Thyroid gland (tissue), 4 donors: ENCODE measurements around the gene BCAS1. TPM values are rescaled to one million over a fixed set of nuclear protein-coding genes. Genes with fewer than 3 reads are reported as not detected.
A peak's percentile ranks its signal among the peaks of the same experiment; 100 is the strongest.

Experiments used
- DNase-seq, 2 donors: peaks; one replicate each; pipeline ENCODE4 v3.0.0-alpha.2; 2019
- H3K27ac ChIP-seq, 3 donors: fragments of 200-600 bp; sonication (generic); 1 replicate in 2 of 3; 2 replicates in 1 of 3; pipeline ENCODE4 v1.5.1; 2016 to 2019; ENCODE audit warnings: mild to moderate bottlenecking in 1 of 3, moderate library complexity in 1 of 3
- H3K27me3 ChIP-seq: fragments of 200-600 bp; sonication (generic); one replicate; pipeline ENCODE4 v1.5.1; 2019
- H3K36me3 ChIP-seq, 2 donors: fragments of 200-600 bp; sonication (generic); one replicate each; pipeline ENCODE4 v1.5.1; 2016 to 2019
- H3K4me1 ChIP-seq, 2 donors: fragments of 200-600 bp; sonication (generic); one replicate each; pipeline ENCODE4 v1.5.1; 2017 to 2019
- H3K4me3 ChIP-seq, 3 donors: fragments of 200-600 bp; sonication (generic); replicated peaks in 1 of 3; 1 replicate in 2 of 3; 2 replicates in 1 of 3; pipeline ENCODE4 v1.5.1; 2016; ENCODE audit warnings: mild to moderate bottlenecking in 1 of 3
- H3K9me3 ChIP-seq: fragments of 200-600 bp; sonication (generic); one replicate; pipeline ENCODE4 v1.5.1; 2017
- POLR2A ChIP-seq, 2 donors: fragments of 450-650 bp; IDR thresholded peaks; one replicate each; pipeline ENCODE4 v1.6.1; 2017; ENCODE audit warnings: antibody characterized with exemption in 2 of 2, mild to moderate bottlenecking in 2 of 2, moderate library complexity in 1 of 2
- WGBS, 2 donors: methylation state at CpG; one replicate each; pipeline ENCODE4 v1.1.5; 2017; 5-methylcytosine and 5-hydroxymethylcytosine counted together
- intact Hi-C: fragments of 100-400 bp; cut with DNase I; formaldehyde crosslinking; loops from one replicate; pipeline ENCODE4 v1.15.1; 2023
- total RNA-seq, 4 donors: library from RNA; depleted of rRNA; stranded (reverse); fragments of >200 nt; gene quantifications; one replicate each; pipeline ENCODE4 v1.2.3, GENCODE V29; 2016
- TF ChIP-seq, protein P1 (sequence below), 6 experiments: fragments of 200-600 bp in 3 of 6; fragments of 450-650 bp in 3 of 6; sonication (generic) in 3 of 6; IDR thresholded peaks; one replicate each; pipeline ENCODE4 v1.5.1; 2016 to 2019; ENCODE audit warnings: antibody characterized with exemption in 6 of 6, mild to moderate bottlenecking in 2 of 6, inconsistent platforms in 1 of 6, moderate library complexity in 1 of 6

The BCAS1 gene
- total RNA-seq, 4 donors from 2014 or later = 0.11 TPM; not detected in 3

DNA sequence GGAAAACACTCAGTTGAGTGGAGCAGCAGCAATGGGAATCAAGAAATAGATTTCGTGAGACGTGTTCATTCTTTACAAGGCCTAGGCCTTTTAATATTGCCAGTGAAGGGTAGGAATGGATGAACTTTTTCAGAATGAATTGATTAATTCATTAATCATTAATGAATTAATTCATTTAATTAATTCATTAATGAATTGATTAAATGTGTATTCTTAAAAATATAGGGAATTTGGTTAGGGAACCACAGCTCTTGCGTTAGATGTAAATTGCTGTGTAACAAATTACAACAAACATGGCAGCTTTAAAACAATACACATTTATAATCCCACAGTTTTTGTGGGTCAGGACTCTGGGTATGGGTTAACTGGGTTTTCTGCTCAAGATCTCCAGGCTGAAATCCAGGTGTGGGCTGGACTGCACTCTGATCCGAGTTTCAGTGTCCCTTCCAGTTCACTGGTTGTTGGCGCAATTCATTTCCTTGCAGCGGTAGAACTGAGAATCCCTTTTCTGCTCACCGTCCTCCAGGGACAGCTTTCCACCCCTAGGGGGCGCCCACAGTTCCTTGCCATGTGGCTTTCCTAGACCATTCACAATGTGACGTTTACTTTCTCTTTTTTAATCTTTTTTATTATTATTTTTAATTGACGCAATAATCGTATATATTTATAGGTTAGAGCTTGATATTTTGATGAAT, 32.8 kb upstream of the BCAS1 start:
- Histone ChIP-seq H3K27me3 (no peaks in the 10 kb centered on the region), H3K4me1 (no peaks in the 10 kb centered on the region), H3K36me3 (no peaks in the 10 kb centered on the region), H3K27ac (no peak overlapping the region), H3K9me3 (no peaks in the 10 kb centered on the region), H3K4me3 (no peak overlapping the region)
- intact Hi-C loops = no loop called here
- DNase-seq = peak; percentile 80 to 88
- 40% methylated on average over 11 of the region's 11 CpGs for WGBS, 2 donors
- no peak for TF ChIP-seq POLR2A (IDR thresholded peaks at IDR 0.05)
- TF ChIP-seq, protein P1, sequence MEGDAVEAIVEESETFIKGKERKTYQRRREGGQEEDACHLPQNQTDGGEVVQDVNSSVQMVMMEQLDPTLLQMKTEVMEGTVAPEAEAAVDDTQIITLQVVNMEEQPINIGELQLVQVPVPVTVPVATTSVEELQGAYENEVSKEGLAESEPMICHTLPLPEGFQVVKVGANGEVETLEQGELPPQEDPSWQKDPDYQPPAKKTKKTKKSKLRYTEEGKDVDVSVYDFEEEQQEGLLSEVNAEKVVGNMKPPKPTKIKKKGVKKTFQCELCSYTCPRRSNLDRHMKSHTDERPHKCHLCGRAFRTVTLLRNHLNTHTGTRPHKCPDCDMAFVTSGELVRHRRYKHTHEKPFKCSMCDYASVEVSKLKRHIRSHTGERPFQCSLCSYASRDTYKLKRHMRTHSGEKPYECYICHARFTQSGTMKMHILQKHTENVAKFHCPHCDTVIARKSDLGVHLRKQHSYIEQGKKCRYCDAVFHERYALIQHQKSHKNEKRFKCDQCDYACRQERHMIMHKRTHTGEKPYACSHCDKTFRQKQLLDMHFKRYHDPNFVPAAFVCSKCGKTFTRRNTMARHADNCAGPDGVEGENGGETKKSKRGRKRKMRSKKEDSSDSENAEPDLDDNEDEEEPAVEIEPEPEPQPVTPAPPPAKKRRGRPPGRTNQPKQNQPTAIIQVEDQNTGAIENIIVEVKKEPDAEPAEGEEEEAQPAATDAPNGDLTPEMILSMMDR (IDR thresholded peaks at IDR 0.05) = peak; percentile 66 to 94 (median 78)

DNA sequence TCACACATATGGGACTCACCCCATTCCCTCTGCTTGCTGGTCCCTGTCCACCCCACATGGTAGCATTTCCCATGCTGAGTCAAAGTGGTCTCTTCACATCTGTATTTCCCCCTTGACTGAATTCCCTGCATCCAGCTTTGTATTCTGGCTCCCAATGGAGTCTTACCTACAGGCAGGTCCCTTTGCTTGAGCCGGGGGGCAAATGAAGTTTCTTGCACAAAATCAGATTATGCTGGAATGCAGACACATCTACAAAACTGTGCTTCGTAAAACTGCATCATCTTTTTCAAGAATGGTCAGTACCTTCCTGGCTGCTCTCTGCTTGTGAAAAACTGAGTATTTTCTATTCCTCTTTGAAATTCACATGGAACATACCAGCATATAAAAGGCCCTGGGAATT, 32.1 kb upstream of the BCAS1 start:
- H3K27ac ChIP-seq = no peak overlapping the region
- no peak overlapping the region for H3K4me3 ChIP-seq
- H3K9me3 ChIP-seq = no peaks in the 10 kb centered on the region
- DNase-seq = no peak
- H3K27me3 ChIP-seq = no peaks in the 10 kb centered on the region
- H3K36me3 ChIP-seq = no peaks in the 10 kb centered on the region
- WGBS, 2 donors = 94% methylated on average over 2 of the region's 2 CpGs
- intact Hi-C loops = no loop called here
- no peak for TF ChIP-seq POLR2A (IDR thresholded peaks at IDR 0.05)
- TF ChIP-seq, protein P1 (IDR thresholded peaks at IDR 0.05) = no peak
- no peaks in the 10 kb centered on the region for H3K4me1 ChIP-seq

DNA sequence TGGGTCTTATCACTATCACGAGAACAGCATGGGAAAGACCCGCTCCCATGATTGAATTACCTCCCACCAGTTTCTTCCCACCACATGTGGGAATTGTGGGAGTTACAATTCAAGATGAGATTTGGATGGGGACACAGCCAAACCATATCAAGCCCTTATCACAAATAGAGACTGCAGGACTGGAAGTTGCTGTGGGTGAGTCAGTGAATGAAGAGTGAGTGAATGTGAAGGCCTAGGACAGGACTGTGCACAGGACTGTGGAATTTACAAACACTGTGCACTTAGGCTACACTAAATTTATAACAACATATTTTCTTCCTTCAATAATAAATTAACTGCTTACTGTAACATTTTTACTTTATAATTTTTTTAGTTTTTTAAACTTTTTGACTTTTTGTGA, 30.2 kb upstream of the BCAS1 start:
- Histone ChIP-seq H3K36me3 (no peaks in the 10 kb centered on the region), H3K9me3 (no peaks in the 10 kb centered on the region), H3K27me3 (no peaks in the 10 kb centered on the region), H3K4me3 (no peak overlapping the region), H3K4me1 (no peaks in the 10 kb centered on the region), H3K27ac (no peak overlapping the region)
- WGBS, 2 donors = 91 to 95% methylated on average over 2 of the region's 2 CpGs
- no peak for TF ChIP-seq POLR2A (IDR thresholded peaks at IDR 0.05)
- TF ChIP-seq, protein P1 (IDR thresholded peaks at IDR 0.05) = no peak
- no peak for DNase-seq
- intact Hi-C loops = no loop called here

DNA sequence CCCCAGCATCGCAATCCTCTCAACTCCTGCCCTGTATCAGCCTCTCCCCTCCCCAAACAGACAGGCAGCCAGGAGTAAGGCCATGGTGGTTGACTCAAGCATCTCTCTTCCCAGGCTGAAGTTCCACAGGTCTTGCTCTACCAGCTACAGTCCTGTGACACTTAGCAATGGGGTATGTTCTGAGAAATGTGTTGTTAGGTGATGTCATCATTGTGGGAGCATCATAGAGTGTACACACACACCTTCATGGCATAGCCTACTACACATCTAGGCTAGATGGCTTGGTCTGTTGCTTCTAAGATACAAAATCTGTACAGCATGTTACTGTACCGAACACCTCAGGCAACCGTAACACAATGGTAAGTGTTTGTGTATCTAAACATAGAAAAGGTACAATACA, 29.5 kb upstream of the BCAS1 start:
- Histone ChIP-seq H3K4me1 (no peaks in the 10 kb centered on the region), H3K27ac (no peak overlapping the region), H3K4me3 (no peak overlapping the region), H3K36me3 (no peaks in the 10 kb centered on the region), H3K27me3 (no peaks in the 10 kb centered on the region), H3K9me3 (no peaks in the 10 kb centered on the region)
- no peak for DNase-seq
- TF ChIP-seq, protein P1 (IDR thresholded peaks at IDR 0.05) = no peak
- TF ChIP-seq POLR2A (IDR thresholded peaks at IDR 0.05) = no peak
- intact Hi-C loops = loop anchor here (10.0 kb wide), 1 partner anchor 545 kb away; no protein-coding TSS in a partner anchor
- 91 to 94% methylated on average over 3 of the region's 3 CpGs for WGBS, 2 donors

DNA sequence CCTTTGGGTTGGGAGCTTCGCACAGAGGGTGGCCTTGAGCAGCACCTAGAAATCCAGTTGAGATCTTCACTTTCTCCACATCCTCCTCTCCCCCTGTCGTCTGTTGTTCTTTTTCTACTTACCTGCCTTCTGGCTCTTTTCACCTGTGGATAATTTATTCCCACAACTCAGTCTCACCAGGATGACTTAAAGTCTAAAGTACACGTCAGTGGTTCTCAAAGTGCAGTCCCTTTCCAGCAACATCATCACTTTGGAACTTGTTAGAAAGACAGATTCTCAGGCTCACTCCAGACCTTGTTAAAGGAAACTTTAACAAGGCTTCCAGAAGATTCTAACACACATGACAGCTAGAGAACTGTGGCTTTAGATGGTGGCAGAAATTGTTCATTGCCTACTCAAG, 27.7 kb upstream of the BCAS1 start:
- WGBS, 2 donors = 85 to 93% methylated on average over 3 of the region's 3 CpGs
- no peak for TF ChIP-seq POLR2A (IDR thresholded peaks at IDR 0.05)
- TF ChIP-seq, protein P1 (IDR thresholded peaks at IDR 0.05) = no peak

More for the DNA sequence above, 27.7 kb upstream of the BCAS1 start:
- no peaks in the 10 kb centered on the region for H3K4me1 ChIP-seq
- no peak overlapping the region for H3K4me3 ChIP-seq
- no peaks in the 10 kb centered on the region for H3K27me3 ChIP-seq
- no peak for DNase-seq
- H3K36me3 ChIP-seq = no peaks in the 10 kb centered on the region
- no peaks in the 10 kb centered on the region for H3K9me3 ChIP-seq
- no peak overlapping the region for H3K27ac ChIP-seq
- intact Hi-C loops = loop anchor here (10.0 kb wide), 1 partner anchor 547 kb away; no protein-coding TSS in a partner anchor
